HL-60 (cell line): Measurements from ENCODE around the gene PF4V1.

Experiments
- CTCF ChIP-seq: IDR thresholded peaks from one replicate; pipeline ENCODE4 v1.5.1; 2011; ENCODE audit warnings: low read length, control low read depth, inconsistent platforms; ENCODE audit not compliant: insufficient read depth
- POLR2AphosphoS5 ChIP-seq: IDR thresholded peaks from 2 replicates; pipeline ENCODE4 v1.6.1; 2012; ENCODE audit warnings: low read depth
- SPI1 ChIP-seq: IDR thresholded peaks from 2 replicates; pipeline ENCODE4 v1.6.1; 2012; ENCODE audit warnings: low read depth, mild to moderate bottlenecking, borderline replicate concordance

DNA sequence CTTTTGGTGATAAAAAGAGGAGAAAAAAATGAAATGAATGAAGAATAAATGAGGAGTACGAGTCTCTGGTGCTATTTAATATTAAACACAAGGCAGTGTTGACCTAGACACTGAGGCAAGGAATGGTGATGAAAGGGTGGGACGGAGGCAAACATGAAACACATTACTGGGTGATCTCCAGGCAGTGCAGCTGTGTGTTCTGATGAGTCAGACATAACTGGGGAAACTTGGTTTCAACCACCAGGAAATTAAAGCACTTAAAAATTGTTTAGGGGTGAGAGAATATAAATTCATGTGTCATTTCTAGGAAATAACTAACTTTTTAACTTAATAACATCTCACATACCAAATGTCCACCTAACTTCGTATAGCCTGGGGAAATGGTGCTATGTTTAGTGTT, 36.3 kb upstream of the PF4V1 start:
- TF ChIP-seq CTCF = no peak
- TF ChIP-seq POLR2AphosphoS5 = no peak
- no peak for TF ChIP-seq SPI1
